HepG2 (cell line): ENCODE results near the gene FMNL1. TPM values are rescaled to one million over a fixed set of nuclear protein-coding genes. Genes with fewer than 3 reads are reported as not detected.
A peak's percentile ranks its signal among the peaks of the same experiment; 100 is the strongest.

Experiments
- BCL6 ChIP-seq: IDR thresholded peaks from 2 replicates; pipeline ENCODE4 v1.6.1; 2016; ENCODE audit warnings: missing genetic modification reagents, missing compliant biosample characterization
- CENPX ChIP-seq: sonication (generic); formaldehyde crosslinking; IDR thresholded peaks from 2 replicates; pipeline ENCODE4 v1.9.0; 2021; ENCODE audit warnings: mild to moderate bottlenecking, missing genetic modification reagents, moderate library complexity
- MED13 ChIP-seq: sonication (generic); formaldehyde crosslinking; IDR thresholded peaks from 2 replicates; pipeline ENCODE4 v1.5.0; 2020; ENCODE audit warnings: missing genetic modification reagents
- PTBP1 ChIP-seq: fragments of 200-400 bp; formaldehyde crosslinking; IDR thresholded peaks from 2 replicates; pipeline ENCODE4 v1.6.1; 2018; ENCODE audit warnings: low read length, low read depth; ENCODE audit not compliant: poor library complexity, severe bottlenecking
- SMARCC2 ChIP-seq: fragments of 450-650 bp; IDR thresholded peaks from 2 replicates; pipeline ENCODE4 v1.6.1; 2017; ENCODE audit warnings: antibody characterized with exemption, mild to moderate bottlenecking
- SOX13 ChIP-seq, 3 experiments: fragments of 450-650 bp in 1 of 3; sonication (generic) in 1 of 3; formaldehyde crosslinking in 1 of 3; IDR thresholded peaks in 2 of 3; conservative IDR thresholded peaks in 1 of 3; 2 replicates each; pipeline versions ENCODE4 v1.5.0 to v1.6.1; 2016 to 2020; ENCODE audit warnings: antibody characterized with exemption in 1 of 3, mild to moderate bottlenecking in 1 of 3, missing compliant biosample characterization in 1 of 3, missing genetic modification reagents in 1 of 3, moderate library complexity in 1 of 3
- SP4 ChIP-seq: sonication (generic); formaldehyde crosslinking; IDR thresholded peaks from 2 replicates; pipeline ENCODE4 v1.8.1; 2023; ENCODE audit warnings: mild to moderate bottlenecking, missing genetic modification reagents
- TCF7 ChIP-seq: sonication (generic); IDR thresholded peaks from 2 replicates; pipeline ENCODE4 v1.6.1; 2016; ENCODE audit warnings: antibody characterized with exemption, low read depth
- ZBTB21 ChIP-seq: sonication (generic); formaldehyde crosslinking; IDR thresholded peaks from 2 replicates; pipeline ENCODE4 v1.4.0; 2020; ENCODE audit warnings: missing genetic modification reagents
- ZNF20 ChIP-seq: sonication (generic); formaldehyde crosslinking; IDR thresholded peaks from 2 replicates; pipeline ENCODE4 v1.4.0; 2020; ENCODE audit warnings: mild to moderate bottlenecking, moderate library complexity, missing genetic modification reagents
- ZNF251 ChIP-seq: sonication (generic); formaldehyde crosslinking; IDR thresholded peaks from 2 replicates; pipeline ENCODE4 v1.9.0; 2021; ENCODE audit warnings: mild to moderate bottlenecking, missing genetic modification reagents
- ZNF326 ChIP-seq: sonication (generic); formaldehyde crosslinking; IDR thresholded peaks from 2 replicates; pipeline ENCODE4 v1.4.0; 2020; ENCODE audit warnings: missing genetic modification reagents, borderline replicate concordance
- ZNF335 ChIP-seq: sonication (generic); formaldehyde crosslinking; IDR thresholded peaks from 2 replicates; pipeline ENCODE4 v1.4.0; 2020; ENCODE audit warnings: missing genetic modification reagents
- ZNF557 ChIP-seq: sonication (generic); formaldehyde crosslinking; IDR thresholded peaks from 2 replicates; pipeline ENCODE4 v1.4.0; 2020; ENCODE audit warnings: missing genetic modification reagents
- ZNF570 ChIP-seq: sonication (generic); formaldehyde crosslinking; IDR thresholded peaks from 2 replicates; pipeline ENCODE4 v1.4.0; 2020; ENCODE audit warnings: mild to moderate bottlenecking, missing genetic modification reagents, borderline replicate concordance
- polyA plus RNA-seq, 8 experiments: library from polyadenylated mRNA; depleted of rRNA in 3 of 8; stranded (reverse) in 7 of 8; unstranded in 1 of 8; fragments of >200 nt; fragmentation: Illumina TruSeq in 4 of 8; extraction: Trizol in 4 of 8; gene quantifications; 2 replicates each; pipeline versions ENCODE4 v1.2.1 to v1.2.3, GENCODE V29; 2011 to 2016; ENCODE audit warnings: low read depth in 4 of 8, missing spikeins in 1 of 8, mixed read lengths in 1 of 8; ENCODE audit not compliant: insufficient read depth in 1 of 8
- total RNA-seq, 5 experiments: library from RNA; depleted of rRNA; stranded (reverse); fragments of >200 nt; fragmentation: Illumina TruSeq; extraction: Trizol; gene quantifications; 2 replicates each; pipeline ENCODE4 v1.2.3, GENCODE V29; 2016; ENCODE audit warnings: low read depth in 1 of 5
- TF ChIP-seq, protein P1 (sequence below), 2 experiments: sonication (generic) in 1 of 2; formaldehyde crosslinking in 1 of 2; IDR thresholded peaks; 2 replicates each; pipeline versions ENCODE4 v1.5.1 to v1.6.1; 2011 to 2020; ENCODE audit warnings: borderline replicate concordance in 1 of 2, low read depth in 1 of 2, low read length in 1 of 2, mild to moderate bottlenecking in 1 of 2, missing genetic modification reagents in 1 of 2, moderate library complexity in 1 of 2
- TF ChIP-seq, protein P2 (sequence below): sonication (generic); formaldehyde crosslinking; conservative IDR thresholded peaks from 2 replicates; pipeline ENCODE4 v1.4.0; 2020; ENCODE audit warnings: mild to moderate bottlenecking, missing genetic modification reagents, moderate library complexity
- TF ChIP-seq, protein P3 (sequence below): sonication (generic); formaldehyde crosslinking; IDR thresholded peaks from 2 replicates; pipeline ENCODE4 v1.4.0; 2020; ENCODE audit warnings: missing genetic modification reagents
- TF ChIP-seq, protein P4 (sequence below): IDR thresholded peaks from 2 replicates; pipeline ENCODE4 v1.6.1; 2018; ENCODE audit warnings: missing genetic modification reagents, mild to moderate bottlenecking, missing compliant biosample characterization

Gene FMNL1
- total and polyA plus RNA-seq, 2 of the 13 experiments (the other 11 are each of a cell fraction or from before 2014, with no cell fraction given), result 0.53 to 0.70 TPM

DNA sequence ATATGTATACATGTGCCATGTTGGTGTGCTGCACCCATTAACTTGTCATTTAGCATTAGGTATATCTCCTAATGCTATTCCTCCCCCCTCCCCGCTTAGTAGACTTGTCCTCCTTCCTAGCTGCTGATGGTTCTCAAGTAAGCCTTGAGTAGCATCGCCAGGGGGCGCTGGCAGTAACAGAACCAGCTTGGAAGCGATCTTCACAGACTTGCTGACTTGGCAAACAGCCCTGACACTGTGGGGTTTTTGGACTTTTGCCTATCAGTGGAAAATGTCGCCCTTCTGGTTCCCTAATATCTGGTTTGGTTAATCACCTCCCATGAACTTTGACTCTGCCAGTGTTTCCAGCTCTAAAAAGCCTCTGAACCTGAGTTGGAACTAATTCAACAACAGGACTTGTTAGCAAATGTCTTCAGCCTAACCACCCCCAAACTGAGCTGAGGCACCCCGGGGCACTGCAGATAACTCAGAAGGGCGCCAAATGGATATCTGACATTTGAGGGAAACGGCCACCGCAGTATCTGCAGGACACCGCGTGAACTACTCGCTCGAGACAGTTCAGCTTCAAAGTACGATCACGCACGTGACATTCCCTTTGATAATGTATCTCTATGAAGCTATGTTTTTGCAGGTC, 55.6 kb downstream of the FMNL1 start (continued):
- TF ChIP-seq, protein P1, sequence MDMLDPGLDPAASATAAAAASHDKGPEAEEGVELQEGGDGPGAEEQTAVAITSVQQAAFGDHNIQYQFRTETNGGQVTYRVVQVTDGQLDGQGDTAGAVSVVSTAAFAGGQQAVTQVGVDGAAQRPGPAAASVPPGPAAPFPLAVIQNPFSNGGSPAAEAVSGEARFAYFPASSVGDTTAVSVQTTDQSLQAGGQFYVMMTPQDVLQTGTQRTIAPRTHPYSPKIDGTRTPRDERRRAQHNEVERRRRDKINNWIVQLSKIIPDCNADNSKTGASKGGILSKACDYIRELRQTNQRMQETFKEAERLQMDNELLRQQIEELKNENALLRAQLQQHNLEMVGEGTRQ (IDR thresholded peaks at IDR 0.05; ENCODE audit: low read depth, low read length), result no peak
- TF ChIP-seq, protein P1 (CRISPR knock-in tag; IDR thresholded peaks at IDR 0.05; ENCODE audit: borderline replicate concordance), result no peak
- TF ChIP-seq TCF7 (no peak), SMARCC2 (no peak), ZNF335 (0 out of 2 replicates have a peak, but pooled peaks have one; percentile 26), BCL6 (CRISPR knock-in tag) (no peak), ZNF251 (no peak), MED13 (CRISPR knock-in tag) (no peak), CENPX (CRISPR knock-in tag) (no peak), ZNF20 (CRISPR knock-in tag) (no peak), ZNF326 (CRISPR knock-in tag) (no peak), ZBTB21 (CRISPR knock-in tag) (no peak), ZNF570 (CRISPR knock-in tag) (no peak), SP4 (CRISPR knock-in tag) (no peak), ZNF557 (CRISPR knock-in tag) (0 out of 2 replicates have a peak, but pooled peaks have one; percentile 45), PTBP1 (no peak), SOX13 (IDR thresholded peaks at IDR 0.05) (no peak), SOX13 (CRISPR knock-in tag; conservative IDR thresholded peaks at IDR 0.05 in 1 of 2, IDR thresholded peaks at IDR 0.05 in 1 of 2) (no peak)
- TF ChIP-seq, protein P2, sequence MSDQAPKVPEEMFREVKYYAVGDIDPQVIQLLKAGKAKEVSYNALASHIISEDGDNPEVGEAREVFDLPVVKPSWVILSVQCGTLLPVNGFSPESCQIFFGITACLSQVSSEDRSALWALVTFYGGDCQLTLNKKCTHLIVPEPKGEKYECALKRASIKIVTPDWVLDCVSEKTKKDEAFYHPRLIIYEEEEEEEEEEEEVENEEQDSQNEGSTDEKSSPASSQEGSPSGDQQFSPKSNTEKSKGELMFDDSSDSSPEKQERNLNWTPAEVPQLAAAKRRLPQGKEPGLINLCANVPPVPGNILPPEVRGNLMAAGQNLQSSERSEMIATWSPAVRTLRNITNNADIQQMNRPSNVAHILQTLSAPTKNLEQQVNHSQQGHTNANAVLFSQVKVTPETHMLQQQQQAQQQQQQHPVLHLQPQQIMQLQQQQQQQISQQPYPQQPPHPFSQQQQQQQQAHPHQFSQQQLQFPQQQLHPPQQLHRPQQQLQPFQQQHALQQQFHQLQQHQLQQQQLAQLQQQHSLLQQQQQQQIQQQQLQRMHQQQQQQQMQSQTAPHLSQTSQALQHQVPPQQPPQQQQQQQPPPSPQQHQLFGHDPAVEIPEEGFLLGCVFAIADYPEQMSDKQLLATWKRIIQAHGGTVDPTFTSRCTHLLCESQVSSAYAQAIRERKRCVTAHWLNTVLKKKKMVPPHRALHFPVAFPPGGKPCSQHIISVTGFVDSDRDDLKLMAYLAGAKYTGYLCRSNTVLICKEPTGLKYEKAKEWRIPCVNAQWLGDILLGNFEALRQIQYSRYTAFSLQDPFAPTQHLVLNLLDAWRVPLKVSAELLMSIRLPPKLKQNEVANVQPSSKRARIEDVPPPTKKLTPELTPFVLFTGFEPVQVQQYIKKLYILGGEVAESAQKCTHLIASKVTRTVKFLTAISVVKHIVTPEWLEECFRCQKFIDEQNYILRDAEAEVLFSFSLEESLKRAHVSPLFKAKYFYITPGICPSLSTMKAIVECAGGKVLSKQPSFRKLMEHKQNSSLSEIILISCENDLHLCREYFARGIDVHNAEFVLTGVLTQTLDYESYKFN (CRISPR knock-in tag), result peak; percentile 52; the same call in 1 of the 2 replicates
- TF ChIP-seq, protein P3, sequence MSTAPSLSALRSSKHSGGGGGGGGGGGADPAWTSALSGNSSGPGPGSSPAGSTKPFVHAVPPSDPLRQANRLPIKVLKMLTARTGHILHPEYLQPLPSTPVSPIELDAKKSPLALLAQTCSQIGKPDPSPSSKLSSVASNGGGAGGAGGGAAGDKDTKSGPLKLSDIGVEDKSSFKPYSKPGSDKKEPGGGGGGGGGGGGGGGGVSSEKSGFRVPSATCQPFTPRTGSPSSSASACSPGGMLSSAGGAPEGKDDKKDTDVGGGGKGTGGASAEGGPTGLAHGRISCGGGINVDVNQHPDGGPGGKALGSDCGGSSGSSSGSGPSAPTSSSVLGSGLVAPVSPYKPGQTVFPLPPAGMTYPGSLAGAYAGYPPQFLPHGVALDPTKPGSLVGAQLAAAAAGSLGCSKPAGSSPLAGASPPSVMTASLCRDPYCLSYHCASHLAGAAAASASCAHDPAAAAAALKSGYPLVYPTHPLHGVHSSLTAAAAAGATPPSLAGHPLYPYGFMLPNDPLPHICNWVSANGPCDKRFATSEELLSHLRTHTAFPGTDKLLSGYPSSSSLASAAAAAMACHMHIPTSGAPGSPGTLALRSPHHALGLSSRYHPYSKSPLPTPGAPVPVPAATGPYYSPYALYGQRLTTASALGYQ, result no peak
- TF ChIP-seq, protein P4, sequence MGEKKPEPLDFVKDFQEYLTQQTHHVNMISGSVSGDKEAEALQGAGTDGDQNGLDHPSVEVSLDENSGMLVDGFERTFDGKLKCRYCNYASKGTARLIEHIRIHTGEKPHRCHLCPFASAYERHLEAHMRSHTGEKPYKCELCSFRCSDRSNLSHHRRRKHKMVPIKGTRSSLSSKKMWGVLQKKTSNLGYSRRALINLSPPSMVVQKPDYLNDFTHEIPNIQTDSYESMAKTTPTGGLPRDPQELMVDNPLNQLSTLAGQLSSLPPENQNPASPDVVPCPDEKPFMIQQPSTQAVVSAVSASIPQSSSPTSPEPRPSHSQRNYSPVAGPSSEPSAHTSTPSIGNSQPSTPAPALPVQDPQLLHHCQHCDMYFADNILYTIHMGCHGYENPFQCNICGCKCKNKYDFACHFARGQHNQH, result peak; percentile 68; the same call in 1 of the 2 replicates
